Duodenal mucosa (tissue), 2 donors: ENCODE data around the gene RAB4A.
A peak's percentile ranks its signal among the peaks of the same experiment; 100 is the strongest.

Experiments used
- H3K27ac ChIP-seq: one replicate; pipeline ENCODE4 v1.7.0; 2013; ENCODE audit warnings: low read depth, low read length
- H3K27me3 ChIP-seq, 2 donors: one replicate each; pipeline ENCODE4 v1.7.0; 2013; ENCODE audit warnings: low read length in 2 of 2, control low read depth in 1 of 2; ENCODE audit not compliant: insufficient read depth in 2 of 2, control insufficient read depth in 1 of 2
- H3K36me3 ChIP-seq, 2 donors: one replicate each; pipeline ENCODE4 v1.7.0; 2013; ENCODE audit warnings: low read length in 2 of 2, control low read depth in 1 of 2; ENCODE audit not compliant: insufficient read depth in 2 of 2, control insufficient read depth in 1 of 2
- H3K4me1 ChIP-seq, 2 donors: one replicate each; pipeline ENCODE4 v1.7.0; 2013; ENCODE audit warnings: low read length in 2 of 2, control low read depth in 1 of 2; ENCODE audit not compliant: insufficient read depth in 2 of 2, control insufficient read depth in 1 of 2
- H3K4me3 ChIP-seq, 2 donors: one replicate each; pipeline ENCODE4 v1.7.0; 2013; ENCODE audit warnings: low read length in 2 of 2, low read depth in 1 of 2
- H3K9ac ChIP-seq, 2 donors: one replicate each; pipeline ENCODE4 v1.7.0; 2013; ENCODE audit warnings: low read length in 2 of 2, low read depth in 1 of 2
- H3K9me3 ChIP-seq, 2 donors: one replicate each; pipeline ENCODE4 v1.7.0; 2013; ENCODE audit warnings: low read length in 2 of 2, control low read depth in 1 of 2; ENCODE audit not compliant: control insufficient read depth in 1 of 2

Gene RAB4A

DNA sequence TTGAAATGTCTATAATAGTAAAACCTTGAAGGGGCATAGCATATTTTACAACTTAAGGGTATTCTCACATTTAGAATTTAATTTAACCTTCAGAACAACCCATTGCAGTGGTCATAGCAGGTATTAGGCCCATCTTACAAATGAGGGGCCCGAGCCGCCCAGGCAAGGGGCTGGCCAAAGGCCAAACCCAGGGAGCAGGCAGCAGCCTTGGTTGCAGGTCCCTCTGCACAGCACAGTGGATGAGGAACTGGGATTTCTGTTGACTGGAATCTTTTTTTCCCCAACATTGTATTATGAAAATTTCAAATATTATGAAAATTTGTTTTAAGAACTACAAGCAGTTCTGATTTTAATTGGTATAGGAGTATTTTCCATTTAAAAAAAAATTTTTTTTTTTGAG, 38.8 kb downstream of the RAB4A start:
- no peak overlapping the region for H3K9ac ChIP-seq
- peaks cover 10 to 51% of the 10 kb centered on the region in 2 donors for H3K36me3 ChIP-seq
- H3K27me3 ChIP-seq: no peaks in the 10 kb centered on the region
- no peak overlapping the region for H3K27ac ChIP-seq
- no peak overlapping the region for H3K4me3 ChIP-seq
- no peaks in the 10 kb centered on the region for H3K9me3 ChIP-seq
- H3K4me1 ChIP-seq: no peaks in the 10 kb centered on the region

DNA sequence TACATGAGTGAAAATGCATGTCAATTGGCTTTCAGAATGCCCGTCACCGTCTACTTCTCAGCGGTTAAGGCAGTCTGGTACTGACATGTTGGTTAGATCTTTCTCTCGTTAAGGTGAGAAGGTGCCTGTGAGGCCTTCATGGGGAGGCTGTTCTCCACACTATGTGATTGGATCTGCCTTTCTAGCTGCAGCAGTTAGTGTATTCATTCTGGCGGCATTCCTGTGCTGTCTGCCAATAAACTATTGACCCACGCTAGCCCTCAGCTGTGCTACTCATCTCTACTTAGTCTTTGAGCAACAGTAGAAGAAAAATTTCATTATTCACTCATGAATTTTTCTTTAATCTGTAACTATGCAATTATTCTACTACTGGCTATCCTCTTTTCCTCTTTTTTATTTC, 39.9 kb downstream of the RAB4A start:
- Histone ChIP-seq H3K4me3 (no peak overlapping the region), H3K27me3 (no peaks in the 10 kb centered on the region), H3K9me3 (no peaks in the 10 kb centered on the region), H3K36me3 (peaks cover 10 to 42% of the 10 kb centered on the region in 2 donors), H3K27ac (no peak overlapping the region), H3K9ac (no peak overlapping the region), H3K4me1 (no peaks in the 10 kb centered on the region)

DNA sequence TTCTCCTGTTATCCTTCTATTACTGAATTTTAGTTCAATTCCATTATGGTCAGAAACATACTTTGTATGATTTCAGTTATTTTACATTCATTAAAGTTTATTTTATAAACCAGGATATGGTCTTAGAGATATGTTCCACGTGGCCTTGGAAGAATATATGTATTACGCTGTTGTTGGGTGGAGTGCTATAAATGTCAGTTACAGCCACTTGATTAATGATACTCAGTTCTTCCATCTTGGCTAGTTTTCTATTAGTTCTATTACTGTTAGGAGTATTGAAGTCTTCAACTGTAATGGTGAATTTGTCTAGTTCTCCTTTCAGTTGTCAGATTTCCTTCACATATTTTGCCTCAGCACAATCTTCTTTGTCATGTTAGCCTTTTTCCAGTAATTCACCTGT, 45.3 kb downstream of the RAB4A start:
- Histone ChIP-seq H3K4me1 (no peaks in the 10 kb centered on the region), H3K27ac (no peak overlapping the region), H3K4me3 (no peak overlapping the region), H3K9ac (no peak overlapping the region), H3K27me3 (no peaks in the 10 kb centered on the region), H3K36me3 (peaks cover 10 to 23% of the 10 kb centered on the region in 2 donors), H3K9me3 (no peaks in the 10 kb centered on the region)

DNA sequence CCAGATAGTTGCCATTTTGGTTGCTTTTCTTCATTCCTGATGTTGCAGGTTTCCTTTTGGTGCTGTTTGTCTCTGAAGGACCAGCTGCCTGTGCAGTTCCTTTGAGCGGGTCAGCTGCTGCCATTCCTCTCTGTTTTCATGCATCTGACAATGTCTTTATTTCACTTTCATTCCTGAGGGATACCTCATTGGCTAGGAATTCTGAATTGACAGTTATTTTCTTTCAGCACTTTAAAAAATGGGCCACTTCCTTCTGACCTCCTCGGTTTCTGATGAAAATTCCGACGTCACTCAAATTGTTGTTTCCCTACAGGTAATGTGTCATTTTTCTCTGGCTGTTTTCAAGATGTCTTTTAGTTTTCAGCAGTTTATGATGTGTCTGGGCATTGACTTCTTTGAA, 47.1 kb downstream of the RAB4A start:
- Histone ChIP-seq H3K27ac (no peak overlapping the region), H3K4me3 (no peak overlapping the region), H3K4me1 (no peaks in the 10 kb centered on the region), H3K27me3 (no peaks in the 10 kb centered on the region), H3K9me3 (no peaks in the 10 kb centered on the region), H3K36me3 (peaks cover 8 to 17% of the 10 kb centered on the region in 2 donors), H3K9ac (no peak overlapping the region)

DNA sequence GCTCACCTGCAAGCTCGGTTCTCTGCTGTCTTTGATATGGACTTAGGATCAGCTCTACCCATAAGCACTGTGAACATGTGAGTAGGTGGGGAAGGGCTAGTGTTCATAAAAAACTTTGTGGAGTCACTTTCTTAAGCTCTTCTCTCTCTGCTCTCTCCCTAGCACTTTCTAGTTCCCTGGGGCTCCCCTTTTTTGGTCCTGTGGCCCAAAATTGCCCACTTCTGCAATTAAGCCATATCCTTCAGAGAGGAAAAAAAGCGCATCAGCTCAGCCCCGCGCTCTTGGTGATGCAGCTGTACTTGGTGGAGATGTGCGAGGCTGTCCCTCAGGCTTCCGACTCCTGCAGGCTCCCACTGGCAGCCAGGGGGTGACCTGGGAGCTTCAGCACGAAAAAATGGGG, 48.6 kb downstream of the RAB4A start:
- peaks cover 0 to 5% of the 10 kb centered on the region in 2 donors for H3K4me1 ChIP-seq
- H3K4me3 ChIP-seq: no peak overlapping the region
- no peak overlapping the region for H3K9ac ChIP-seq
- H3K36me3 ChIP-seq: peaks cover 13 to 25% of the 10 kb centered on the region in 2 donors
- H3K27me3 ChIP-seq: no peaks in the 10 kb centered on the region
- no peaks in the 10 kb centered on the region for H3K9me3 ChIP-seq
- no peak overlapping the region for H3K27ac ChIP-seq

DNA sequence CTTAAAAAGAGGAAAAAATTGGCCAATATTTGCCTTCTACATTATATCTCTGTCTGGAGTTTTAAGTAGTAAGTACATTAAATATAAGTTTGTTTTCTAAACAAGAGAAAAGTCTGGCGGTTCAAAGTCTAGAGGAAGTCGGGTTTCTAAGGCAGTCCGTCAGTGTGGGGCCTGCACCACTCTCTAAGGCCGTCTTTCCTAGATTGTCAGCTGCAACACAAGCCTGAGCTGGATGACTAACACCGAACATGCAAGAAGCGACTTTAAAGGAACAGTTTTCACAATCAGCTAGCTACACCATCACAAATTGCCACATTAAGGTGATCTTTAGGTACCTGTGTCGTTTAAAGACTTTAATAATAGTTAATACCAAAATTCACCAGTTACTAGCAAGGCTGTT, 52.3 kb downstream of the RAB4A start:
- Histone ChIP-seq H3K4me3 (no peak overlapping the region), H3K36me3 (peaks cover 21 to 23% of the 10 kb centered on the region in 2 donors), H3K4me1 (peaks cover 5 to 8% of the 10 kb centered on the region in 2 donors)

DNA sequence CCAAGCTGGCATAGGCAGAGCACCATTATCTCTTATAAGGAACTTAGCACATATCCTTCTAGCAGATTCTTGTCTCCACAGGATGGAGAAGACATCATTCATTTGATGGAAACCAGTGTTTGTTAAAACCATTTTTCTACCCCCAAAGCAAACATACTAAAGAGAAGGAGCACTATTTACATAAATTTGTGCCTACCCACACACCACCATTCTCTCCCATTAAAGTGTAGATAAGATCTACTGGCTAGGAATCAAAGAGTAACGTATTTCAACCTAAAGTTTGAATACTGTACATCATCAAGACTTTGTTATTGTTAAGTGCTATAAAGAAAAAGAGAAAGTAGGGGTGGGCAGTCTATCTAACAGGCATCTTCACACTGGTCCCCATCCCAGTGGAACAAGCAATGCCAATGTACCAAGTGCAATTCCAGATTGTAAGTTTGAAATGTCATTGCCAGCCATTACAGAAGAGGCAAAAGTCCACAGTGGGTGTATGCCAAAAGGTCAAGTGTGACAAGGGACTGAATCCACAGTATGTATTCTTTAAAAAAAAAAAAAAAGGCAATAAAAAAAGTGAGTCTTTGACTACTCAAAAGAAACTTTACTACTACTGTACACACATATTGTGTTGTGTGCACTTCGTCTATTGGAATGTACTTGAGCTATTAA, 53.1 kb downstream of the RAB4A start:
- H3K36me3 ChIP-seq: peaks cover 21 to 23% of the 10 kb centered on the region in 2 donors

More for the DNA sequence above, 52.3 kb downstream of the RAB4A start:
- no peaks in the 10 kb centered on the region for H3K9me3 ChIP-seq
- no peak overlapping the region for H3K27ac ChIP-seq
- H3K9ac ChIP-seq: no peak overlapping the region
- no peaks in the 10 kb centered on the region for H3K27me3 ChIP-seq

DNA sequence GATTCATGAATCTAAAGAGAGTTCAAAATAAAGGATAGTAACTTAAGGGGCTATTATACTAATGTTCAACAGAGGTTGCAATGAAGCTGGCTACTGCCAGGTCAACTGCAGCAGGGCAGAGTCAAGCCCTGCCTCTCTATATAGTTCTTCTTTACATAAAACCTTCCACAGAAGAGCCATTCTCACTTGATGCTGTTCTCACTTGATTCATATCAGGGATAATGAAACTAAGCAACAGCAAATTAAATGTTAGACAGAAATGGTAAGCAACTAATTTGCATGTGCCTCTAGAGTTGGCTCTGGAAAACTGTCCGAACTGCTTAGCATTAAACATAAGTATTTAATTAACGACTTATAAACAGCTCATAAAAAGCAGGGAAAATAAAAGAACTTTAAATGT, 54.5 kb downstream of the RAB4A start:
- Histone ChIP-seq H3K27ac (no peak overlapping the region), H3K9me3 (no peaks in the 10 kb centered on the region), H3K4me1 (peaks cover 5 to 8% of the 10 kb centered on the region in 2 donors), H3K9ac (no peak overlapping the region), H3K27me3 (no peaks in the 10 kb centered on the region), H3K36me3 (peaks cover 16 to 17% of the 10 kb centered on the region in 2 donors), H3K4me3 (peak overlapping the region in 1 of 2 donors; percentile 14)

More for the DNA sequence above, 53.1 kb downstream of the RAB4A start:
- Histone ChIP-seq H3K9ac (no peak overlapping the region), H3K27me3 (no peaks in the 10 kb centered on the region), H3K27ac (no peak overlapping the region), H3K4me1 (peaks cover 5 to 8% of the 10 kb centered on the region in 2 donors), H3K9me3 (no peaks in the 10 kb centered on the region), H3K4me3 (no peak overlapping the region)

DNA sequence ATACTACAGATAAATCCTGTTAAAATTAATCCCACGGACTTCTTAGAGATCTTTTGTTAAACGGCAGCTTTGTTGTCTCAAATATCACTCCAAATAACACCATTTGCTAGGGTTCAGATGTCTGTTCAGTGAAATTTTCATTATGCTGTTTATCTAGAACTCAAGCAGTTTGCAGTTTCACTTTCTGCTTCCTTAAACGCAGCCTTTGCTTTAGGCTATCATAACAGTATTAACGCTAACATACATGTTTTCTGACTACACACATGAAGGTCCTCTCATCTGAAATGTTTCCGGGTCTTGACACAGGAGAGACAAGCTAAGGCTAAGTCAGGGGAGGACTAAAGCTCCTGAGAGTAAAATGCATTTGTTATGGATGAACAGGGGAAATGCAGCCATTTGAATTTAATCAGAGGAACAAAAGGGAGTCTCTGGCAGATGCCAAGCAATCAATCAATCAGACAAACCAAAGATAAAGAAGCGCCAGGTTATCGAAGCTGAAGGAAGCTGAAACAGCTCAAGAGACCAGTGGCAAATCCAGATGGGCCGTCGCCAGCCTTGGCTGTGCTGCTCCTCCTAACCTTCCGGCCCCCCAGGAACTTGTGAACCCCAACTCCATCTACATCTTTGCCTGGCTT, 55.1 kb downstream of the RAB4A start:
- peaks cover 5 to 8% of the 10 kb centered on the region in 2 donors for H3K4me1 ChIP-seq

DNA sequence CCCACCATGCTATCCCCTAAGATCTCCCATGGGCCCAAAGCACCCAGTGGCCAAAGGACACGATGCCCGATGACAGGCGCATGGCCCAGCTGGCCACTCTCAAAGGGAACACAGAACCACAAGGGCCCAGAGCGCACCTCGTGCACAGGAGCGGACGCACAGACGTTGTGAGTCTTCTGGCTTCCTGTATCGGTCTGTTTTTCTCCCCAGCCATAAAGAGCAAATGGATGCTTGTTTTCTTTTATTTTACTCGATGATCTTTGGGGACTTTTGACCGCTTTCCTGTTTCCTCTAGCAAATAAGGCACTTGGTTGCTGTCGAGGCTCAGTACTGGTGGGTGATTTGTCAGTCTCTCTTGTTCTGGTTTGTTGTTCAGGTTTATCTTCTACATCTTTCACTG, 55.7 kb downstream of the RAB4A start:
- no peak overlapping the region for H3K9ac ChIP-seq
- no peak overlapping the region for H3K27ac ChIP-seq
- peaks cover 5 to 8% of the 10 kb centered on the region in 2 donors for H3K4me1 ChIP-seq
- peaks cover 16 to 17% of the 10 kb centered on the region in 2 donors for H3K36me3 ChIP-seq
- no peak overlapping the region for H3K4me3 ChIP-seq
- H3K9me3 ChIP-seq: no peaks in the 10 kb centered on the region
- no peaks in the 10 kb centered on the region for H3K27me3 ChIP-seq

More for the DNA sequence above, 55.1 kb downstream of the RAB4A start:
- no peaks in the 10 kb centered on the region for H3K27me3 ChIP-seq
- H3K36me3 ChIP-seq: peaks cover 16 to 17% of the 10 kb centered on the region in 2 donors
- no peak overlapping the region for H3K27ac ChIP-seq
- no peaks in the 10 kb centered on the region for H3K9me3 ChIP-seq
- no peak overlapping the region for H3K9ac ChIP-seq
- peak overlapping the region in 1 of 2 donors; percentile 14 for H3K4me3 ChIP-seq
